ENCODE data around the gene OTOGL.

OTOGL gene

DNA sequence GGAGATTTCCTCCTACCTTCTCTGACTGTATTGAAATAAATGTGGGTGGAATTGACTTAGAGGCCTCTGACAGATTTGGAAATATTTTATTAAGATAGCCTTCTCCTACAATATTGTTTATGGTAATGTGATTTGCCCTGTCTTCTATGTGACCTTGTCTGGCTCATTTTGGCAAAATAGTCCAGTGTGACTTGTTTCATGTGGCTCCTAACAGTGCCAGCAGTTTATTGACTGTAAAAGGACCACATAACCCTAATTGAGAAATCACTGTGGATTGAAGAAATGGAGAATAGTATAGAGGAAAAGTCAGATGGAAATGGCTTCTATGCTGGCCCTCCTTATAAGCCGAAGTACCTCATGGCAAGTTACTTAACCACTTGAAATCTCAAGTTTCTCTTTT lies 173.8 kb downstream of the OTOGL start:
- Histone ChIP-seq H3K79me2 (ENCODE audit: insufficient read depth, low read length) (no peaks in the 10 kb centered on the region), H3F3A (ENCODE audit: insufficient read depth, low read length) (no peaks in the 10 kb centered on the region), H3K9me2 (ENCODE audit: low read depth, low read length) (no peaks in the 10 kb centered on the region), H4K20me1 (ENCODE audit: insufficient read depth, low read length) (no peaks in the 10 kb centered on the region), H3K9ac (ENCODE audit: low read length) (no peak overlapping the region), H3K9me3 (ENCODE audit: low read length) (no peaks in the 10 kb centered on the region), H3K4me3 (ENCODE audit: low read depth, low read length, poor library complexity, severe bottlenecking) (no peak overlapping the region), H3K36me3 (ENCODE audit: insufficient read depth, low read length) (no peaks in the 10 kb centered on the region), H3K4me2 (ENCODE audit: low read length) (no peak overlapping the region), H3K4me1 (ENCODE audit: insufficient read depth, low read length, severe bottlenecking) (no peaks in the 10 kb centered on the region), H3K27ac (ENCODE audit: low read depth, low read length, poor library complexity, severe bottlenecking) (no peak overlapping the region), H2AFZ (ENCODE audit: low read length) (no peak overlapping the region), H3K27me3 (ENCODE audit: insufficient read depth, low read length) (no peaks in the 10 kb centered on the region)
- TF ChIP-seq EZH2 (IDR thresholded peaks at IDR 0.05; ENCODE audit: borderline replicate concordance, low read length), result no peak
- TF ChIP-seq, protein P1, sequence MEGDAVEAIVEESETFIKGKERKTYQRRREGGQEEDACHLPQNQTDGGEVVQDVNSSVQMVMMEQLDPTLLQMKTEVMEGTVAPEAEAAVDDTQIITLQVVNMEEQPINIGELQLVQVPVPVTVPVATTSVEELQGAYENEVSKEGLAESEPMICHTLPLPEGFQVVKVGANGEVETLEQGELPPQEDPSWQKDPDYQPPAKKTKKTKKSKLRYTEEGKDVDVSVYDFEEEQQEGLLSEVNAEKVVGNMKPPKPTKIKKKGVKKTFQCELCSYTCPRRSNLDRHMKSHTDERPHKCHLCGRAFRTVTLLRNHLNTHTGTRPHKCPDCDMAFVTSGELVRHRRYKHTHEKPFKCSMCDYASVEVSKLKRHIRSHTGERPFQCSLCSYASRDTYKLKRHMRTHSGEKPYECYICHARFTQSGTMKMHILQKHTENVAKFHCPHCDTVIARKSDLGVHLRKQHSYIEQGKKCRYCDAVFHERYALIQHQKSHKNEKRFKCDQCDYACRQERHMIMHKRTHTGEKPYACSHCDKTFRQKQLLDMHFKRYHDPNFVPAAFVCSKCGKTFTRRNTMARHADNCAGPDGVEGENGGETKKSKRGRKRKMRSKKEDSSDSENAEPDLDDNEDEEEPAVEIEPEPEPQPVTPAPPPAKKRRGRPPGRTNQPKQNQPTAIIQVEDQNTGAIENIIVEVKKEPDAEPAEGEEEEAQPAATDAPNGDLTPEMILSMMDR (IDR thresholded peaks at IDR 0.05; ENCODE audit: low read length), result no peak

GRCh38 chr12:80277732-80278131 lies 178.4 kb downstream of the OTOGL start:
- H3F3A ChIP-seq (ENCODE audit: insufficient read depth, low read length), result no peaks in the 10 kb centered on the region

GRCh38 chr12:80282226-80282625 lies 182.9 kb downstream of the OTOGL start:
- no peak for TF ChIP-seq EZH2 (IDR thresholded peaks at IDR 0.05; ENCODE audit: borderline replicate concordance, low read length)
- TF ChIP-seq, protein P1 (IDR thresholded peaks at IDR 0.05; ENCODE audit: low read length), result no peak
- Histone ChIP-seq H3K27me3 (ENCODE audit: insufficient read depth, low read length) (no peaks in the 10 kb centered on the region), H3K4me3 (ENCODE audit: low read depth, low read length, poor library complexity, severe bottlenecking) (no peak overlapping the region), H3K27ac (ENCODE audit: low read depth, low read length, poor library complexity, severe bottlenecking) (no peak overlapping the region), H2AFZ (ENCODE audit: low read length) (no peak overlapping the region), H3K9ac (ENCODE audit: low read length) (no peak overlapping the region), H3K79me2 (ENCODE audit: insufficient read depth, low read length) (no peaks in the 10 kb centered on the region), H3K9me3 (ENCODE audit: low read length) (no peaks in the 10 kb centered on the region), H3F3A (ENCODE audit: insufficient read depth, low read length) (no peaks in the 10 kb centered on the region), H3K4me1 (ENCODE audit: insufficient read depth, low read length, severe bottlenecking) (no peaks in the 10 kb centered on the region), H3K9me2 (ENCODE audit: low read depth, low read length) (no peaks in the 10 kb centered on the region), H3K4me2 (ENCODE audit: low read length) (no peak overlapping the region), H4K20me1 (ENCODE audit: insufficient read depth, low read length) (no peaks in the 10 kb centered on the region), H3K36me3 (ENCODE audit: insufficient read depth, low read length) (no peaks in the 10 kb centered on the region)

More at GRCh38 chr12:80277732-80278131, 178.4 kb downstream of the OTOGL start:
- H3K27me3 ChIP-seq (ENCODE audit: insufficient read depth, low read length), result no peaks in the 10 kb centered on the region
- no peaks in the 10 kb centered on the region for H4K20me1 ChIP-seq (ENCODE audit: insufficient read depth, low read length)
- no peaks in the 10 kb centered on the region for H3K9me3 ChIP-seq (ENCODE audit: low read length)
- H2AFZ ChIP-seq (ENCODE audit: low read length), result no peak overlapping the region
- H3K4me3 ChIP-seq (ENCODE audit: low read depth, low read length, poor library complexity, severe bottlenecking), result no peak overlapping the region
- no peaks in the 10 kb centered on the region for H3K4me1 ChIP-seq (ENCODE audit: insufficient read depth, low read length, severe bottlenecking)
- no peak overlapping the region for H3K9ac ChIP-seq (ENCODE audit: low read length)
- no peaks in the 10 kb centered on the region for H3K79me2 ChIP-seq (ENCODE audit: insufficient read depth, low read length)
- TF ChIP-seq, protein P1 (IDR thresholded peaks at IDR 0.05; ENCODE audit: low read length), result no peak
- TF ChIP-seq EZH2 (IDR thresholded peaks at IDR 0.05; ENCODE audit: borderline replicate concordance, low read length), result no peak
- no peak overlapping the region for H3K4me2 ChIP-seq (ENCODE audit: low read length)
- no peak overlapping the region for H3K27ac ChIP-seq (ENCODE audit: low read depth, low read length, poor library complexity, severe bottlenecking)
- no peaks in the 10 kb centered on the region for H3K9me2 ChIP-seq (ENCODE audit: low read depth, low read length)
- no peaks in the 10 kb centered on the region for H3K36me3 ChIP-seq (ENCODE audit: insufficient read depth, low read length)
